HG03159 (cell line): ENCODE data around the gene PLA2G4C.
"Not testable (repeated sequence)": the region's sequence is repeated elsewhere in the genome, so short reads cannot be mapped to it uniquely, and the experiment has no call there.

ENCODE experiments used
- ATAC-seq: cut with Tn5 transposase; IDR thresholded peaks from one replicate; pipeline ENCODE4 v1.9.1; 2021; ENCODE audit warnings: mild to moderate bottlenecking, moderate library complexity; ENCODE audit not compliant: unreplicated experiment

PLA2G4C gene

DNA sequence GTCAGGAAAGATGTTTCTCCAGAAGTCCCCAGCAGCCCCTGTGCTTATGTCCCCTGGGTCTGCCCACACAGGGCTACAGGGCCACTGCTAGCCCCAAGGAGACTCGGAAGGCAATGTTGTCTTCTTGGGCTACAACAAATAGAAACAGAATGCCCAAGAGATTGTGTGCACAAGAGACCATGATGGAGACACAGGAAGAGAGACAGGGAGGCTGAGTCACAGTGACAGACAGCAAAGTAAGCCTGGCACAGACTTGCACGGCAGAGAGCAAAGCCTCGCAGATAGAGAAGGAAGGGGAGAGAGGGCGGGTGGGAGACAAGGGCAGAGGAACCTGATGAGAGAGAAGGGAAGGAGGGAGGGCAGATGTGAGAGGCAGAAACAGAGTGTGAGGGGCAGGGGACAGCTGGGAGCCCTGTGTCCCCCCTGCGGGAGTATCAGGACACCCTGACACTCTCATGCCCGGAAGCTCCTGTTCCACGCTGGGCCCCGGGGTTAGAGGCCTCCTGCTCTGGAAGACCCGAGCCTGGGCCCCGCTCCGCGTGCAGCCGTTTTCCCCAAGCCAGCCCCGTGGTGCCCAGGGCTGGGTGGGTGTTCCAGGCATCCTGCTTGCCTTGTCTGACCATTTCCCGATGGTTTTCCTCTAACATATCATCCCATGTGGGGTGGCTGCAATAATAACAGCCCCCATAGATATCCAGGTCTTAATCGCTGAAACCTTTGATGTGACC, 2.7 kb upstream of the PLA2G4C start:
- ATAC-seq, result no peak

GRCh38 chr19:48111280-48111679, 663 bp upstream of the PLA2G4C start:
- no peak for ATAC-seq

- ATAC-seq, result no peak
Observed at GRCh38 chr19:48108997-48109782, 1.4 kb downstream of the PLA2G4C start.

- no peak for ATAC-seq
Observed at GRCh38 chr19:48103922-48104321, 6.7 kb downstream of the PLA2G4C start.

GRCh38 chr19:48102870-48103751, 7.5 kb downstream of the PLA2G4C start:
- no peak for ATAC-seq

- ATAC-seq, result no peak
Observed at GRCh38 chr19:48095612-48096175, 14.9 kb downstream of the PLA2G4C start.

GRCh38 chr19:48094855-48095203, 15.8 kb downstream of the PLA2G4C start:
- ATAC-seq, result no peak

DNA sequence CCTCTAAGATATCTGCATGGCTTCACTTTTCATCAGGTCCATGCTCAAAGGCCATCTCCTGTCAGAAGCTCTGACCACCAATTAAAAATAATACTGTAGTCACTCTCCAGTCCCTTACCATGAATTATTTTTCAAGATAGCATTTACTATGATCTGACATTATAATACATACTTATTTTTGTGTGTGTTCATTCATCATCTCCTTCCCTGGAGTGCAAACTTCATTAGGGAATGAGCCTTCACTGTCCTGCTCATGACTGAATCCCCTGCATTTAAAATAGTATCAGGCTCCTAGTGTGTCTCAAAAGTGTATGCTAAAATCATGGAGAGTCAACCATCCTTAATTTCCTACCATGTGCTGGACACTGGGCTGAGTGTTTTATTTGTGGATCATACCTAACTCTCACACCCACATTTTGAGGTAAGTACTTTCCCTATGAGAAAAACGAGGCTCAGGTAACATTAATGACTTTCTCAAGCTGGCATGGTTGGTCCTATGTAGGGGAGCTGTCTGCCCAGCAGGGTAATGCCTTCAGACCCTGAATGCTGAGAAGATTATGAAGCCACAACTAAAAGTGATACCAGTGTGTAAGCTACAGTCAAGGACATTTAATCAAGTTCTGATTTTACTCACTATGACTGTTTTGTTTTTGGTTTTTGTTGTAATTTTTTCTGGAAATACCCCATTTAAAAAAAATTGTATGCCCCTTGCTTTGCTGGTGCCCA, 16.3 kb downstream of the PLA2G4C start:
- no peak for ATAC-seq

DNA sequence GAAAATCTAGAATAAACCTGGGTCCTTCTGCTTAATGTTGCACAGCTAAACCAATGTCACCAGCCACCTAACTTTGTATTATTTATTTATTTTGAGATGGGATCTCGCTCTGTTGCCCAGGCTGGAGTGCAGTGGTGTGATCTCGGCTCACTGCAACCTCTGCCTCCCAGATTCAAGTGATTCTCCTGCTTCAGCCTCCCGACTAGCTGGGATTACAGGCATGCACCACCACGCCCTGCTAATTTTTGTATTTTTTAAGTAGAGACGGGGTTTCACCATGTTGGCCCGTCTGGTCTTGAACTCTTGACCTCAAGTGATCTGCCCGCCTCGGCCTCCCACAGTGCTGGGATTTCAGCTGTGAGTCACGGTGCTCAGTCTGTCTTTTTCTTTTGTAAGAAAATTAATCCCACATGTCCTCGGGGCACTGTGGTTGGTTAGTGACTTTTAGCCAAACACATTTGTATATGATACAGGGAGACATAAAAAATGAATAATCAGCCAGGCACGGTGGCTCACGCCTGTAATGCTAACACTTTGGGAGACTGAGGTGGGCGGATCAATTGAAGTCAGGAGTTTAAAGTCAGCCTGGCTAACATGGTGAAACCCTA, 19.4 kb downstream of the PLA2G4C start:
- ATAC-seq, result not testable (repeated sequence)

DNA sequence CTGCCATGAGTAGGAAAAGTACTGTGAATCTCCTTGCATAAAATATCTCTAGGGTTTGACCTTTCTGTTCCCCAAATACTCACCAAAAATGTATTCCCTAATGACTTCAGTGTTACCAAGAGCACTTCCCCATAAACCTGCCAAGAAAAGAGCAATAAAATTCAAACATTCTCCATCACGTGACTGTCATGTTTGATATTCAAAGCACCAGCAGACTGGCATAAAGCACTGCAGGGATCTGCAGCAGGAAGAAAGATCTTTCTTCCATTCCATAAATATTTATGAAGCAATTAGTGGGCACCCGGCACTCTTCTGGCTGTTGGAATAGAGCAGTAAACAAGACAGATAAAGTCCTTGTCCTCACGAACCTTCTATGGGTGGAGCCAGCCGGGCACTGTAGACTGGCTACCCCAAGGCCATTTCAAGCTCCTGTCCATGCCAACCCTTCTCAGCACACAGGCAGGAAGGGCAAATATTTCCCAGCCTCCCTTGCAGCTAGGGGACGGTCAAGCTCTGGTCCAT, 20.3 kb downstream of the PLA2G4C start:
- no peak for ATAC-seq

GRCh38 chr19:48088991-48089390, 21.6 kb downstream of the PLA2G4C start:
- ATAC-seq, result not testable (repeated sequence)

GRCh38 chr19:48085904-48086864, 24.4 kb downstream of the PLA2G4C start:
- ATAC-seq, result no peak

GRCh38 chr19:48085076-48085475, 25.5 kb downstream of the PLA2G4C start:
- ATAC-seq, result no peak

GRCh38 chr19:48081106-48081505, 29.5 kb downstream of the PLA2G4C start:
- no peak for ATAC-seq

- ATAC-seq, result not testable (repeated sequence)
Observed at GRCh38 chr19:48070177-48070769, 40.3 kb downstream of the PLA2G4C start.

DNA sequence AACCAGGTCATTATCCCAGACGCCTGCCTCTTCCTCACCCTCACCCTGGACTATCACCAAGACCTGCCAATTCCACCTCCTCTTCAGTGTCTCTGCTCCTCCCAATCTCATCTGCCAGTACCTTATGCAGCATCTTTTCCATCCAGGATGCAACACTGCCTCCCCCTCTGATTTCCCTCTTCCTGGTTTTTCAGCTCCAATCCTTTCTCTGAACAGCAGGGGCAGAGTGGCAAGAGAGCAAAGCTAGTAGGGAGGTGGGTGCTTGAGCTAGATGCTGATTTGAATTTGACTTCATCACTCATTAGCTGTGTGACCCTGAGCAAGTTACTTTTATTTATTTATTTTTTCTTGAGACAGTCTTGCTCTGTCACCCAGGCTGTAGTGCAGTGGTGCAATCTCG, 41.2 kb downstream of the PLA2G4C start:
- no peak for ATAC-seq

GRCh38 chr19:48064509-48064908, 46.1 kb downstream of the PLA2G4C start:
- ATAC-seq, result no peak
